Measurements from ENCODE around the gene ZNF408. TPM values are rescaled to one million over a fixed set of nuclear protein-coding genes. Genes with fewer than 3 reads are reported as not detected.

ZNF408 gene
- total RNA-seq, 1 donor from 2014 or later, result 7.8 TPM

- no peak for DNase-seq (ENCODE audit: low read depth)
Measured at GRCh38 chr11:46726206-46726862, 25.5 kb downstream of the ZNF408 start.

GRCh38 chr11:46727952-46728658 is 27.3 kb downstream of the ZNF408 start:
- no peak for DNase-seq (ENCODE audit: low read depth)

- no peak for DNase-seq (ENCODE audit: low read depth)
Measured at GRCh38 chr11:46728659-46729040, 27.8 kb downstream of the ZNF408 start.

- DNase-seq (ENCODE audit: low read depth), result no peak
Measured at GRCh38 chr11:46729110-46730027, 28.5 kb downstream of the ZNF408 start.

GRCh38 chr11:46731545-46731944 is 30.7 kb downstream of the ZNF408 start:
- no peak for DNase-seq (ENCODE audit: low read depth)

- no peak for DNase-seq (ENCODE audit: low read depth)
Measured at GRCh38 chr11:46733234-46733633, 32.4 kb downstream of the ZNF408 start.

GRCh38 chr11:46736146-46736545 is 35.3 kb downstream of the ZNF408 start:
- no peak for DNase-seq (ENCODE audit: low read depth)

- DNase-seq (ENCODE audit: low read depth), result no peak
Measured at GRCh38 chr11:46736615-46737014, 35.8 kb downstream of the ZNF408 start.

- no peak for DNase-seq (ENCODE audit: low read depth)
Measured at GRCh38 chr11:46737699-46738098, 36.9 kb downstream of the ZNF408 start.

- DNase-seq (ENCODE audit: low read depth), result no peak
Measured at GRCh38 chr11:46738887-46739286, 38.1 kb downstream of the ZNF408 start.

- peak; percentile 43 for DNase-seq (ENCODE audit: low read depth)
Measured at GRCh38 chr11:46741600-46742484, 41.0 kb downstream of the ZNF408 start.

- DNase-seq (ENCODE audit: low read depth), result no peak
Measured at GRCh38 chr11:46743043-46743442, 42.2 kb downstream of the ZNF408 start.

GRCh38 chr11:46743693-46744339 is 43.0 kb downstream of the ZNF408 start:
- no peak for DNase-seq (ENCODE audit: low read depth)

GRCh38 chr11:46745328-46745727 is 44.5 kb downstream of the ZNF408 start:
- no peak for DNase-seq (ENCODE audit: low read depth)

GRCh38 chr11:46745995-46746394 is 45.2 kb downstream of the ZNF408 start:
- DNase-seq (ENCODE audit: low read depth), result no peak

- no peak for DNase-seq (ENCODE audit: low read depth)
Measured at GRCh38 chr11:46747150-46747549, 46.3 kb downstream of the ZNF408 start.

Other genes with a start within 250 kb of the ZNF408 start
- gene AMBRA1, start 107.0 kb upstream of the ZNF408 start, total RNA-seq, result 24.0 and 38.3 TPM in 2 replicates
- 4.3 and 6.8 TPM in 2 replicates for gene HARBI1, start 83.8 kb upstream of the ZNF408 start, total RNA-seq
- 78.5 and 80.2 TPM in 2 replicates for gene ATG13, start 83.5 kb upstream of the ZNF408 start, total RNA-seq
- gene ARHGAP1, start 412 bp upstream of the ZNF408 start, total RNA-seq, result 19.4 and 42.6 TPM in 2 replicates
- gene F2, start 18.2 kb downstream of the ZNF408 start, total RNA-seq, result 1.1 TPM in 1 of 2 replicates, not detected in the other
- 56.1 and 97.0 TPM in 2 replicates for gene CKAP5, start 145.2 kb downstream of the ZNF408 start, total RNA-seq
- gene LRP4, start 217.5 kb downstream of the ZNF408 start, total RNA-seq, result 4.0 and 17.7 TPM in 2 replicates
- 23.3 and 34.3 TPM in 2 replicates for gene CSTPP1, start 235.7 kb downstream of the ZNF408 start, total RNA-seq

Data from renal cortical epithelial cell (primary cell).